Jurkat, Clone E6-1 (cell line): ENCODE results near the gene PRXL2C.
"Not testable (repeated sequence)": the region's sequence is repeated elsewhere in the genome, so short reads cannot be mapped to it uniquely, and the experiment has no call there.

Source experiments
- DNase-seq: peaks from one replicate; pipeline ENCODE4 v3.0.0-alpha.2; 2011; ENCODE audit warnings: low read depth, low spot score
- H3K4me3 ChIP-seq: 2 replicates; pipeline ENCODE4 v1.5.1; 2011; ENCODE audit warnings: mild to moderate bottlenecking, low read length, control low read depth, moderate library complexity

Gene PRXL2C

GRCh38 chr9:96616817-96617438, 38.2 kb downstream of the PRXL2C start:
- no peak for DNase-seq
- no peak overlapping the region for H3K4me3 ChIP-seq

GRCh38 chr9:96615411-96615810, 39.7 kb downstream of the PRXL2C start:
- no peak overlapping the region for H3K4me3 ChIP-seq
- DNase-seq: no peak

- DNase-seq: not testable (repeated sequence)
Observed at GRCh38 chr9:96614664-96615063, 40.5 kb downstream of the PRXL2C start.

GRCh38 chr9:96612966-96613589, 42.0 kb downstream of the PRXL2C start:
- H3K4me3 ChIP-seq: no peak overlapping the region
- DNase-seq: no peak

More at GRCh38 chr9:96614664-96615063, 40.5 kb downstream of the PRXL2C start:
- H3K4me3 ChIP-seq: not testable (repeated sequence)

- H3K4me3 ChIP-seq: no peak overlapping the region
- no peak for DNase-seq
Observed at GRCh38 chr9:96612105-96612965, 42.8 kb downstream of the PRXL2C start.

GRCh38 chr9:96611302-96611701, 43.8 kb downstream of the PRXL2C start:
- DNase-seq: no peak
- H3K4me3 ChIP-seq: no peak overlapping the region

GRCh38 chr9:96609732-96610131, 45.4 kb downstream of the PRXL2C start:
- no peak overlapping the region for H3K4me3 ChIP-seq
- no peak for DNase-seq

GRCh38 chr9:96607971-96608370, 47.1 kb downstream of the PRXL2C start:
- DNase-seq: no peak
- H3K4me3 ChIP-seq: no peak overlapping the region

- DNase-seq: no peak
- H3K4me3 ChIP-seq: no peak overlapping the region
Observed at GRCh38 chr9:96605328-96605727, 49.8 kb downstream of the PRXL2C start.

GRCh38 chr9:96604004-96604319, 51.2 kb downstream of the PRXL2C start:
- no peak overlapping the region for H3K4me3 ChIP-seq
- no peak for DNase-seq

- H3K4me3 ChIP-seq: no peak overlapping the region
- DNase-seq: no peak
Observed at GRCh38 chr9:96603305-96604003, 51.7 kb downstream of the PRXL2C start.

GRCh38 chr9:96599298-96599697, 55.8 kb downstream of the PRXL2C start:
- no peak for DNase-seq
- H3K4me3 ChIP-seq: no peak overlapping the region

- no peak for DNase-seq
- no peak overlapping the region for H3K4me3 ChIP-seq
Observed at GRCh38 chr9:96596601-96597111, 58.5 kb downstream of the PRXL2C start.
